ENCODE measurements around the gene CPT2.
A peak's percentile ranks its signal among the peaks of the same experiment; 100 is the strongest.
"Not testable (repeated sequence)": the region's sequence is repeated elsewhere in the genome, so short reads cannot be mapped to it uniquely, and the experiment has no call there.

Gene CPT2

DNA sequence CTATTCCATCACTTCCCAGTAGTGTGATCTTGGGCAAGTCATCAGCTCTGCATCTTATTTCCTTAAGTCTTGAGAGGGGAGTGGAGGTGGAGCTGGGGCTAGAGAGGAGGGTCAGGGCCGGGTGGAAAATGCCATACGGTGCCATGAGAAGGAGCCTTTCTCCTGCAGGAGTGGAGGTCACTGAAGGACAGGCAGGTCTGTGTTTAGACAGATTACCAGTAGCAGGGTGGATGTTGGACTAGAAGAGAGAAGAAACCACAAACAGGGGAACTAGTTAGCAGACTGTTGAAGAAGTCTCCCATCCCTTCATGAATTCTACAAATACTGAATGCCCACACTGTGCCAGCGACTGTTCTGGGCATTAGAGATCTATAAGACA is 13.9 kb upstream of the CPT2 start:
- Histone ChIP-seq H3K27ac (ENCODE audit: low read depth, low read length) (no peak overlapping the region), H3K9me3 (ENCODE audit: control insufficient read depth, insufficient read depth, low read length) (no peaks in the 10 kb centered on the region), H3K4me3 (ENCODE audit: low read depth, low read length) (no peak overlapping the region), H3K4me1 (ENCODE audit: control insufficient read depth, insufficient read depth, low read length) (0 out of 2 replicates have a peak, but pooled peaks cover 3% of the 10 kb centered on the region), H3K27me3 (ENCODE audit: control insufficient read depth, insufficient read depth, low read length) (peaks cover 3% of the 10 kb centered on the region; the same call in 1 of the 2 replicates), H3K36me3 (ENCODE audit: control insufficient read depth, insufficient read depth, low read length) (no peaks in the 10 kb centered on the region), H3K9ac (ENCODE audit: low read depth, low read length) (no peak overlapping the region)

DNA sequence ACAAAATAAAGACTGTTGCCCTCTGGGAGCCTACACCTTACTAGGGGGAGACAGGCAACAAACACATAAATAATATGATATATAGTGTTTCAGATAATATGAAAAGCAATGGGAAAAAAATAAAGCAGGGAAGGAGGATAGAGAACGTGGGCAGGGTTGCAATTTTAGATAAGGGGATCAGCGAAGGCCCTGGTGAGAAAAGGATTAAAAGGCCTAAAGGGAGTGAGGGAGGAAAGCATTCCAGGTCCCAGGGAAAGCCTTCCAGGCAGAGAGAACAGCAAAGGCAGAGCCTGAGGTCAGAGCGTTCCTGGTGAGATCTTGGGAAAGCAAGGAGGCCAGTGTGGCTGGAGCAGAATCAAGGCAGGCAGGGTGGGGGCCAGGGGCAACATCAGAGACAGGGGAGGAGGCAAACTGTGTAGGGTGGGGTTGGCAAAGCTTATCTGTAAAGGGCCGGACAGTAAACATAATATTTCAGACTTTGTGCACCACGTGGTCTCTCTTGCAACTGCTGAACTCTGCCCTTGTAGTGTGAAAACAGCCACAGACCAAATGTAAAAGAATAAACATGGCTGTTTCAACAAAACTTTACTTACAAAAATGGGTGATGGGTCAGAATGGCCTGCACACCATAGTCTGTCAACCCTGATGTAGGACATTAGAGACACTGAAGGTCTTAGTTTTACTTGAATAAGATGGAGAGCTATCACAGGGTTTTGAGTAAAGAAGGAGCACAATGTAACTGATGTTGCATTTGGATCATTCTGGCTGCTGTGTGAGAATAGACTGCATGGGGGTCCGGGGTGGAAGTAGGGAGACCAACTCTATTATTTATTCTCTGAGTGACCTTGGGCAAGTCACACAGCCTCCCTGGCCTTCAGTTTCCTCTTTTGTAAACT is 13.3 kb upstream of the CPT2 start:
- no peak overlapping the region for H3K9ac ChIP-seq (ENCODE audit: low read depth, low read length)
- no peak overlapping the region for H3K27ac ChIP-seq (ENCODE audit: low read depth, low read length)
- no peaks in the 10 kb centered on the region for H3K9me3 ChIP-seq (ENCODE audit: control insufficient read depth, insufficient read depth, low read length)
- 0 out of 2 replicates have a peak, but pooled peaks cover 4% of the 10 kb centered on the region for H3K4me1 ChIP-seq (ENCODE audit: control insufficient read depth, insufficient read depth, low read length)
- no peaks in the 10 kb centered on the region for H3K36me3 ChIP-seq (ENCODE audit: control insufficient read depth, insufficient read depth, low read length)
- peaks cover 3% of the 10 kb centered on the region; the same call in 1 of the 2 replicates for H3K27me3 ChIP-seq (ENCODE audit: control insufficient read depth, insufficient read depth, low read length)
- no peak overlapping the region for H3K4me3 ChIP-seq (ENCODE audit: low read depth, low read length)

DNA sequence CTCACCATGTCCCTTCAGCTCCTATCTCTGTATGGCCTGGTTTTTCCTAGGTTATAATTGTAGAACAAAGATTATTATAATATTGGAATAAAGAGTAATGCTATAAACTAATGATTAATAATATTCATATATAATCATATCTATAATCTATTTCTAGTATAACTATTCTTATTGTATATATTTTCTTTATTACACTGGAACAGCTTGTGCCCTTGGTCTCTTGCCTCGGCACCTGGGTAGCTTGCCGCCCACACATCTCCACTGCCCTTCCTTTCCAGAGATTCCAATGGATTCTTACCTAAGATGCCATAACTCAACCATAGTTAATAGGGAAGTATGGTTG is 10.7 kb upstream of the CPT2 start:
- H3K9ac ChIP-seq (ENCODE audit: low read depth, low read length); H3K36me3 ChIP-seq (ENCODE audit: control insufficient read depth, insufficient read depth, low read length); H3K4me1 ChIP-seq (ENCODE audit: control insufficient read depth, insufficient read depth, low read length); H3K27me3 ChIP-seq (ENCODE audit: control insufficient read depth, insufficient read depth, low read length); H3K9me3 ChIP-seq (ENCODE audit: control insufficient read depth, insufficient read depth, low read length); H3K4me3 ChIP-seq (ENCODE audit: low read depth, low read length); H3K27ac ChIP-seq (ENCODE audit: low read depth, low read length): not testable (repeated sequence)

DNA sequence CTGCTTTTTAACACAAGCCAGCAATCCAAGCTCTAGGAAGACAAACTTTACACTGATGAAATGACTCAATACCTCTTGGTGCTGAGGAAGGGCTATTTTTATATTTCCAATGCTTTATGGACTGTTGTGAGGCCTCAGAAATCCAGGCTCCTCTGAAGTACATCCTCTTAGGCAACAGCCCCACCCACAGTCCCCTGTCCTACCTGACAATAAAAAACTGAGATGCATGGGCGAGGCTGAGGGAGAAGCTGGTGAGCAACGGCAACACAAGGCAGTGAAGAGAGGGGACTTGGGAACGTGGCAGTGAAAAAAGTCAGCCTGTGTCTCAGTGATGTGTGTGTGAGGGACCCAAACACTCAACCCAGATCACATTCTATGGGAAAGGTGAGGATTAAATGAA is 10.1 kb upstream of the CPT2 start:
- H3K4me3 ChIP-seq (ENCODE audit: low read depth, low read length) = no peak overlapping the region
- H3K36me3 ChIP-seq (ENCODE audit: control insufficient read depth, insufficient read depth, low read length) = no peaks in the 10 kb centered on the region
- no peak overlapping the region for H3K9ac ChIP-seq (ENCODE audit: low read depth, low read length)
- no peak overlapping the region for H3K27ac ChIP-seq (ENCODE audit: low read depth, low read length)
- peaks cover 3% of the 10 kb centered on the region; the same call in 1 of the 2 replicates for H3K27me3 ChIP-seq (ENCODE audit: control insufficient read depth, insufficient read depth, low read length)
- peaks cover 4% of the 10 kb centered on the region; the same call in 1 of the 2 replicates for H3K4me1 ChIP-seq (ENCODE audit: control insufficient read depth, insufficient read depth, low read length)
- no peaks in the 10 kb centered on the region for H3K9me3 ChIP-seq (ENCODE audit: control insufficient read depth, insufficient read depth, low read length)

DNA sequence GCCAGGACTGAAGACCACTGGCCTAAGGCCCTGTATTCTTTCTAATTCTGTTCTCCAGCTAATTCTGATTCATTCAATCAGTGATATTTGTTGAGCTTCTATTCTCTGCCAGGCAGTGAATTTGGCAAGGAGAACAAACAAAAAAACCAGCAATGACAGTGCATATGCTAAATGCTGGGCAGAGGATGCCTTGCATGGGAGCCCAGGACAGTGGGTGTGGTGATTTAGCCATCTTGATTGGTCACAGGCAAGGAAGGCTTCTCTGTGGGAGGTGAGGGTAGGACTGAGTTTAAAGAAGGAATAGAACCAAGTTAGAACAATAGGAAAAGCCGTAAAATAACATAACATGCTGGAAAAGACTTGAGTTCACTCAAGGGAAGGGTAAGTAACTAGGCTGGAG is 9.2 kb upstream of the CPT2 start:
- H3K36me3 ChIP-seq (ENCODE audit: control insufficient read depth, insufficient read depth, low read length) = no peaks in the 10 kb centered on the region
- no peak overlapping the region for H3K9ac ChIP-seq (ENCODE audit: low read depth, low read length)
- peaks cover 3% of the 10 kb centered on the region; the same call in 1 of the 2 replicates for H3K27me3 ChIP-seq (ENCODE audit: control insufficient read depth, insufficient read depth, low read length)
- no peak overlapping the region for H3K4me3 ChIP-seq (ENCODE audit: low read depth, low read length)
- H3K27ac ChIP-seq (ENCODE audit: low read depth, low read length) = no peak overlapping the region
- H3K9me3 ChIP-seq (ENCODE audit: control insufficient read depth, insufficient read depth, low read length) = no peaks in the 10 kb centered on the region
- peaks cover 4% of the 10 kb centered on the region; the same call in 1 of the 2 replicates for H3K4me1 ChIP-seq (ENCODE audit: control insufficient read depth, insufficient read depth, low read length)

DNA sequence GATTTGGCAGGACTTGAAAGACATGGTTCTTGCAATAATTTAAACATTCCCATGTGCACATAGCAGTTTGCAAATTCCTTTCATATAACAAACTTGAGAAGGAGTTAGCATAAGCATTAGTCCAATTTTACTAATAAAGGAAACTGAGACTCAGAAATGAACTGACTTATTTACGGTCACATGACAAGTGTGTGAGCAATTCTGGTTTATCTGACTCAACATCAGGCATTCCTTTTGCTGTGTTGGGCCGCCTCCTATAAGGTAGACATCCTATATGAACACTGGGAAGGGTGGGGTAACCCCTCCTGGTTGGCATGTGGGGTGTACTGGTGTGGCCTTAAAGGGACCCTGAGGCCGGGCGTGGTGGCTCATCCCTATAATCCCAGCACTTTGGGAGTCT is 8.5 kb upstream of the CPT2 start:
- Histone ChIP-seq H3K27ac (ENCODE audit: low read depth, low read length) (no peak overlapping the region), H3K36me3 (ENCODE audit: control insufficient read depth, insufficient read depth, low read length) (no peaks in the 10 kb centered on the region), H3K9ac (ENCODE audit: low read depth, low read length) (no peak overlapping the region), H3K4me3 (ENCODE audit: low read depth, low read length) (no peak overlapping the region), H3K9me3 (ENCODE audit: control insufficient read depth, insufficient read depth, low read length) (no peaks in the 10 kb centered on the region), H3K27me3 (ENCODE audit: control insufficient read depth, insufficient read depth, low read length) (peaks cover 3% of the 10 kb centered on the region; the same call in 1 of the 2 replicates), H3K4me1 (ENCODE audit: control insufficient read depth, insufficient read depth, low read length) (peaks cover 4% of the 10 kb centered on the region; the same call in 1 of the 2 replicates)

DNA sequence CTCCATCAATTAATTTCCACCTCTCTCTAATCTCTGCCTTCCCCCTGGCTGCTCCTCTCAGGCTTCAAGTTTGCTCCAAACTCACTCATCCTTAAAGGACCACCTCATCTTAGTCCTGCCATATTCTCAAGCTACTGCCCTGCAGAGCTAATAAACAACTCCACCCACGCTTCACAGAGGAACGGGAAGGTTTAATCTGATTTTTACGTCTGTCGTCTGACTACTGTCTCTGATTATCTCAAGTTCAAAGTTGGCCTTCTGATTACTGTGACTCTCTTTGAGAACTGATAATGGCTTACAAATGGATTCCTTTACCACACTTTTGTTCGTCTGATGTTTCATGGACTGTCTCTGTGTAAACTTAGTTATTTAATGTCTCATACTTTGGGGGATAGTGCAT is 7.6 kb upstream of the CPT2 start:
- Histone ChIP-seq H3K9me3 (ENCODE audit: control insufficient read depth, insufficient read depth, low read length) (no peaks in the 10 kb centered on the region), H3K36me3 (ENCODE audit: control insufficient read depth, insufficient read depth, low read length) (no peaks in the 10 kb centered on the region), H3K9ac (ENCODE audit: low read depth, low read length) (no peak overlapping the region), H3K4me1 (ENCODE audit: control insufficient read depth, insufficient read depth, low read length) (peaks cover 4% of the 10 kb centered on the region; the same call in 1 of the 2 replicates), H3K4me3 (ENCODE audit: low read depth, low read length) (no peak overlapping the region), H3K27me3 (ENCODE audit: control insufficient read depth, insufficient read depth, low read length) (peaks cover 3% of the 10 kb centered on the region; the same call in 1 of the 2 replicates), H3K27ac (ENCODE audit: low read depth, low read length) (no peak overlapping the region)

DNA sequence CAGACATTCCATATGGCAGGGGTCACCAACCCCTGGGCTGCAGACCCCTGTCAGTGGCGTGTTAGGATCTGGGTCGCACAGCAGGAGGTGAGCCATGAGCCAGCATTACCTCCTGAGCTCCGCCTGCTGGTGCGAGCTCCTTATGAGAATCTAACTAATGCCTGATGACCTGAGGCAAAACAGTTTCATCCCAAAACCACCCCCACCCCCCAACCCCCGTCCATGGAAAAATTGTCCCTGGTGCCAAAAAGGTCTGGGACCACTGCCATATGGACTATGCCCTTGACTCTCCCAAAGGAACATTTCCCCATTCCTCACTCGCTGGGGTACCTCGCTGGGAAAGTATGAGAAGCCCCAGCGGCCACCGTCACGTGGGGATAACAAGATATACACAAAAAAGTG is 6.4 kb upstream of the CPT2 start:
- Histone ChIP-seq H3K9ac (ENCODE audit: low read depth, low read length) (no peak overlapping the region), H3K4me1 (ENCODE audit: control insufficient read depth, insufficient read depth, low read length) (peaks cover 4% of the 10 kb centered on the region; the same call in 1 of the 2 replicates), H3K27ac (ENCODE audit: low read depth, low read length) (no peak overlapping the region)

DNA sequence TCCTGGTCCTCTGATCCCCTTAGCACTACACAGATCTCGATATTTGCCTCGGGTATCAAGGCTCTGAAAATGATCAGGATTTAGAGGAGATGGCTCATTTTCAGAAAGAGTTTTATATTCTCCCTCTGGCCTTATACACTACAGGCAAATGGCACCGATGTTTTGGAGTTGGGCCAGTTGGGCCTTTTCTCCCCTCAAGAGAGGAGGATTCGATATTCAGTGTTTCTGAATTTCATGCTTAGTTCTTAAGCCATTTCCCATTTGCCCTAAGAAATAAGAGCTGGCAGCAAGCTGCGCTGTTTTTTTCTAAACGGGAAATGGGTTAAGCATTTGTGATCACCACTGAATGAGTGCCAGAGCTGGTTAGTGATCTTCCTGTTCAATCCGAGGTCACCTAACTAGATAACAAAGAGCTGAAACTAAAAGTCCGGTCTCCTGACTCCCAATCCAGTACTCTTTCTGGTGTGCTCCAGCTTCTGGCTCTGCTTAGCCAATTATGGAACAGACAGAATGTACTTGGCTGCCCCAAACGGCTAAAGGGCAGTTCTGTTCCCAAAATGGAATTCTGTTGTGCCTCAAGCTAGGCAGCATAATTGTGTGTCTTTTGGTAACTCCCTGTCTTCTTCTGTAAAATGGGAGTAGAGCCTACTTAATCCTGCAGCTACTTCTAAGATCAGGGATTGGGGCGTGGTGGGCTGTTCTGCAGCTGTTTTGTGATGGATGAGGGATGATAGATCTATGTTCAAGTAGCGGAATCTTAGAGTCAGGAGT is 1.2 kb upstream of the CPT2 start:
- peaks cover 11% of the 10 kb centered on the region for H3K27me3 ChIP-seq (ENCODE audit: control insufficient read depth, insufficient read depth, low read length)
- no peak overlapping the region for H3K27ac ChIP-seq (ENCODE audit: low read depth, low read length)
- H3K4me1 ChIP-seq (ENCODE audit: control insufficient read depth, insufficient read depth, low read length) = peaks cover 16% of the 10 kb centered on the region
- H3K9me3 ChIP-seq (ENCODE audit: control insufficient read depth, insufficient read depth, low read length) = no peaks in the 10 kb centered on the region
- 0 out of 2 replicates have a peak, but pooled peaks cover 5% of the 10 kb centered on the region for H3K36me3 ChIP-seq (ENCODE audit: control insufficient read depth, insufficient read depth, low read length)
- no peak overlapping the region for H3K9ac ChIP-seq (ENCODE audit: low read depth, low read length)
- H3K4me3 ChIP-seq (ENCODE audit: low read depth, low read length) = no peak overlapping the region

More for the DNA sequence above, 6.4 kb upstream of the CPT2 start:
- H3K4me3 ChIP-seq (ENCODE audit: low read depth, low read length) = no peak overlapping the region
- H3K36me3 ChIP-seq (ENCODE audit: control insufficient read depth, insufficient read depth, low read length) = no peaks in the 10 kb centered on the region
- peaks cover 3% of the 10 kb centered on the region; the same call in 1 of the 2 replicates for H3K27me3 ChIP-seq (ENCODE audit: control insufficient read depth, insufficient read depth, low read length)
- H3K9me3 ChIP-seq (ENCODE audit: control insufficient read depth, insufficient read depth, low read length) = no peaks in the 10 kb centered on the region

DNA sequence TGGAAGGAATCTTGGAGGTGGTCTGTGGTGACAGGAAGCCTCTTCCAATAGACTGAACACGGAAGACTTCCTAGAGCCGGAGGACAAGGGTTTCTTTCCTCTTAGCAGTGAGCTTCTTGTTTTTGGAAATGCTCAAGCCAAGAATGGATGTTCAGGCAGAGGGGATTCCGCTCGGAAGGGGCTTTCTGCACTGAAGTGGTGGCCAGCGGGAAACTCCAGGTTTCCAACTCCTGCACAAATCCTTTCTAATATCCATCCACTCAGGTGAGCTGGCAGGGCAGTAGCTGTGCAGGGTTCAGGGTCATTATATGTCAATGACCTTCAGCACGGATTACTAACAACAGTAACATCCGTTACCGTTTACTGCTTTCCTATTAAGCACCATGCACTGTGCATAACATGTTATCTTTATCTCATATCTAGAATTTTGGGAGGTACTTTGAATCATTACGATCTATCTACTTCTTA is 573 bp upstream of the CPT2 start:
- H3K9ac ChIP-seq (ENCODE audit: low read depth, low read length) = no peak overlapping the region
- peak overlapping the region; percentile 81 for H3K4me3 ChIP-seq (ENCODE audit: low read depth, low read length)
- no peaks in the 10 kb centered on the region for H3K9me3 ChIP-seq (ENCODE audit: control insufficient read depth, insufficient read depth, low read length)
- peaks cover 11% of the 10 kb centered on the region for H3K27me3 ChIP-seq (ENCODE audit: control insufficient read depth, insufficient read depth, low read length)
- peaks cover 10% of the 10 kb centered on the region; the same call in 1 of the 2 replicates for H3K36me3 ChIP-seq (ENCODE audit: control insufficient read depth, insufficient read depth, low read length)
- peak overlapping the region; percentile 26 for H3K27ac ChIP-seq (ENCODE audit: low read depth, low read length)
- peaks cover 16% of the 10 kb centered on the region for H3K4me1 ChIP-seq (ENCODE audit: control insufficient read depth, insufficient read depth, low read length)
